Measurements from ENCODE around the gene SLC13A2.

- no peak for TF ChIP-seq FOXP2 (optimal IDR thresholded peaks at IDR 0.05; ENCODE audit: control extremely low read depth, extremely low read length, insufficient read depth)
- TF ChIP-seq POLR2AphosphoS5 (IDR thresholded peaks at IDR 0.05; ENCODE audit: borderline replicate concordance, low read depth, low read length) = no peak
- TF ChIP-seq EZH2 (IDR thresholded peaks at IDR 0.05) = no peak
Observed at GRCh38 chr17:28537219-28537610, 63.8 kb downstream of the SLC13A2 start.
